Upper lobe of left lung (tissue), 4 donors: ENCODE results near the gene ACSL5.

Experiments used
- POLR2A ChIP-seq, 4 donors: fragments of 450-650 bp; IDR thresholded peaks; one replicate each; pipeline ENCODE4 v1.5.1; 2016 to 2017; ENCODE audit warnings: antibody characterized with exemption in 4 of 4, mild to moderate bottlenecking in 2 of 4
- TF ChIP-seq, protein P1 (sequence below), 6 experiments: fragments of 450-650 bp in 4 of 6; fragments of 200-600 bp in 2 of 6; sonication (generic) in 2 of 6; IDR thresholded peaks; one replicate each; pipeline ENCODE4 v1.5.1; 2016 to 2019; ENCODE audit warnings: antibody characterized with exemption in 6 of 6

DNA sequence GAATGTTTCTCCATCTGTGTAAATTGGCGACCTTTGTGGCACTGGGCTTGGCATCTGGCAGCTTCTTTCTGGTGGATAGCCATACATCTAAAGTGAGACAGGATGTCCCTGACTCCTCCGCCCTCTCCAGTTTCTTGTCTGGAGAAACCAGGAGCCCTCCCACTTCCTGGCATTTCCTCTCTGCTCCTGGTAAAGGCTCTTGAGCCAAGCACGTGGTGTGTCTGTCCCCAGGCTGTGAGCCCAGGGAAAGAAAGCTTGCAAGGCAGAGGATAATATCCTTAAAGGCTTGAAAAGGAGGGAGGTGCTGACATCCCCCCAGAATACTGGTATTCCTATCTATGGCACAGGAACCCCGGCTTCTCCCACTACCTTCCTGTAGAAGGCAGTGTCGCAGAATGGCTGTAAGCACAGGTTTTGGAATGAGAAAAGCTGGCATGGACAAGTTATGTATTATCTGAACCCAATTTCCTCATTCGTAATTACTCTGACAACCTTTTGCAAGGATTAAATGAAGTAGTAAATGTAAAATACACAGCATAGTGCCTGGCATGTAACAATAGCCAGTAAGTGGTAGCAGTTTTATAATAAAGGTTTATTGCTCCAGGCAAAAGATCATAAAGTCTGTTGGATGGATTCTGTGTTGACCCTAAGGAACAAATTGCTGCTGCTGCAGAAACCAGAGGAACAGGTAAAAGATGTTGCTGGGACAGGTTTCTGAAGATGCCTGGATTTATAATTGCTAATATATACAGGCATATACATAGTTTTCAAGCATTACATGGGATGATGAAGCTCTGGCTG lies 11.8 kb upstream of the ACSL5 start:
- TF ChIP-seq, protein P1, sequence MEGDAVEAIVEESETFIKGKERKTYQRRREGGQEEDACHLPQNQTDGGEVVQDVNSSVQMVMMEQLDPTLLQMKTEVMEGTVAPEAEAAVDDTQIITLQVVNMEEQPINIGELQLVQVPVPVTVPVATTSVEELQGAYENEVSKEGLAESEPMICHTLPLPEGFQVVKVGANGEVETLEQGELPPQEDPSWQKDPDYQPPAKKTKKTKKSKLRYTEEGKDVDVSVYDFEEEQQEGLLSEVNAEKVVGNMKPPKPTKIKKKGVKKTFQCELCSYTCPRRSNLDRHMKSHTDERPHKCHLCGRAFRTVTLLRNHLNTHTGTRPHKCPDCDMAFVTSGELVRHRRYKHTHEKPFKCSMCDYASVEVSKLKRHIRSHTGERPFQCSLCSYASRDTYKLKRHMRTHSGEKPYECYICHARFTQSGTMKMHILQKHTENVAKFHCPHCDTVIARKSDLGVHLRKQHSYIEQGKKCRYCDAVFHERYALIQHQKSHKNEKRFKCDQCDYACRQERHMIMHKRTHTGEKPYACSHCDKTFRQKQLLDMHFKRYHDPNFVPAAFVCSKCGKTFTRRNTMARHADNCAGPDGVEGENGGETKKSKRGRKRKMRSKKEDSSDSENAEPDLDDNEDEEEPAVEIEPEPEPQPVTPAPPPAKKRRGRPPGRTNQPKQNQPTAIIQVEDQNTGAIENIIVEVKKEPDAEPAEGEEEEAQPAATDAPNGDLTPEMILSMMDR (IDR thresholded peaks at IDR 0.05) = no peak
- no peak for TF ChIP-seq POLR2A (IDR thresholded peaks at IDR 0.05)
